ENCODE data around the gene C12orf43.

DNA sequence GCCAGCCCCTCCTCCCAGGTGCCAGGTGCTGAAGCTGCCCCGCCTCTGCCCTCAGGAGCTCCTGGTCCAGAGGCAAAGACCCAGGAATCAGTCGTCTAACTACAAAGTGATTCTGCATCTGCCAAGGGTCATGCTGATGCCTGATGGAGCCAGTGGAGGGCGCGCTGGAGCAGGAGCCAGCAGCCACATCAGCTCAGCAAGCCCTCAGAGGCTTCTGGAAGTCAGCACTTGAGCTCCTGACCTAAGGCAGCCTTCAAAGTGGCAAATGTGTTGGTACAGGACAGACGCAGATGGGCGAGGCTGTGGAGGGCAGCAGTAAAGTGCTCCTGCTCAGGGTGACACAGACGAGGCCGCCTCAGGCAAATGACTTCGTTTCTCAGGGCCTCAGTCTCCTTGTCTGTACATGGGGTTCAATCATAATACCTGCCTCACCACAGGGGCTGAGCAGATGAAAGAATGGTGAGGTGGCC lies 10.9 kb downstream of the C12orf43 start:
- TF ChIP-seq, protein P1, sequence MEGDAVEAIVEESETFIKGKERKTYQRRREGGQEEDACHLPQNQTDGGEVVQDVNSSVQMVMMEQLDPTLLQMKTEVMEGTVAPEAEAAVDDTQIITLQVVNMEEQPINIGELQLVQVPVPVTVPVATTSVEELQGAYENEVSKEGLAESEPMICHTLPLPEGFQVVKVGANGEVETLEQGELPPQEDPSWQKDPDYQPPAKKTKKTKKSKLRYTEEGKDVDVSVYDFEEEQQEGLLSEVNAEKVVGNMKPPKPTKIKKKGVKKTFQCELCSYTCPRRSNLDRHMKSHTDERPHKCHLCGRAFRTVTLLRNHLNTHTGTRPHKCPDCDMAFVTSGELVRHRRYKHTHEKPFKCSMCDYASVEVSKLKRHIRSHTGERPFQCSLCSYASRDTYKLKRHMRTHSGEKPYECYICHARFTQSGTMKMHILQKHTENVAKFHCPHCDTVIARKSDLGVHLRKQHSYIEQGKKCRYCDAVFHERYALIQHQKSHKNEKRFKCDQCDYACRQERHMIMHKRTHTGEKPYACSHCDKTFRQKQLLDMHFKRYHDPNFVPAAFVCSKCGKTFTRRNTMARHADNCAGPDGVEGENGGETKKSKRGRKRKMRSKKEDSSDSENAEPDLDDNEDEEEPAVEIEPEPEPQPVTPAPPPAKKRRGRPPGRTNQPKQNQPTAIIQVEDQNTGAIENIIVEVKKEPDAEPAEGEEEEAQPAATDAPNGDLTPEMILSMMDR (IDR thresholded peaks at IDR 0.05; ENCODE audit: low read depth, low read length) = peak; percentile 96
- TF ChIP-seq, protein P2, sequence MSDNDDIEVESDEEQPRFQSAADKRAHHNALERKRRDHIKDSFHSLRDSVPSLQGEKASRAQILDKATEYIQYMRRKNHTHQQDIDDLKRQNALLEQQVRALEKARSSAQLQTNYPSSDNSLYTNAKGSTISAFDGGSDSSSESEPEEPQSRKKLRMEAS (IDR thresholded peaks at IDR 0.05; ENCODE audit: low read depth, low read length) = peak; percentile 61
